Kidney capillary endothelial cell (primary cell): ENCODE results near the gene JTB.
"Not testable (repeated sequence)": the region's sequence is repeated elsewhere in the genome, so short reads cannot be mapped to it uniquely, and the experiment has no call there.

Source experiments
- DNase-seq: peaks from one replicate; pipeline ENCODE4 v3.0.0-alpha.2; 2018; ENCODE audit warnings: low spot score

The JTB gene

GRCh38 chr1:153977250-153978240 lies at the start of gene JTB:
Gene JTB (minus strand): TSS chr1:153977674. CDS start chr1:153977252, 422 bp downstream.
- no peak for DNase-seq

- no peak for DNase-seq
These were observed 42.5 kb upstream of the JTB start for GRCh38 chr1:154019940-154020339.

GRCh38 chr1:154019269-154019668 lies 41.8 kb upstream of the JTB start:
- no peak for DNase-seq

GRCh38 chr1:154014154-154014907 lies 36.9 kb upstream of the JTB start:
- no peak for DNase-seq

- not testable (repeated sequence) for DNase-seq
These were observed 35.1 kb upstream of the JTB start for GRCh38 chr1:154012543-154012942.

GRCh38 chr1:154012129-154012528 lies 34.7 kb upstream of the JTB start:
- no peak for DNase-seq

- no peak for DNase-seq
These were observed 28.7 kb upstream of the JTB start for GRCh38 chr1:154006136-154006535.

- DNase-seq, result no peak
These were observed 22.9 kb upstream of the JTB start for GRCh38 chr1:154000420-154000819.

GRCh38 chr1:153996882-153997281 lies 19.4 kb upstream of the JTB start:
- DNase-seq, result not testable (repeated sequence)

GRCh38 chr1:153995640-153996039 lies 18.2 kb upstream of the JTB start:
- no peak for DNase-seq

- no peak for DNase-seq
These were observed 17.7 kb upstream of the JTB start for GRCh38 chr1:153995202-153995601.

GRCh38 chr1:153991806-153992205 lies 14.3 kb upstream of the JTB start:
- DNase-seq, result no peak

- no peak for DNase-seq
These were observed 13.7 kb upstream of the JTB start for GRCh38 chr1:153991151-153991630.

GRCh38 chr1:153990468-153991150 lies 13.1 kb upstream of the JTB start, which contains the start of gene RPS27:
Gene RPS27 (plus strand): TSS chr1:153990762. CDS start chr1:153990797, 35 bp downstream.
- DNase-seq, result peak; percentile 97

- DNase-seq, result no peak
These were observed 10.1 kb upstream of the JTB start for GRCh38 chr1:153987621-153988020.

GRCh38 chr1:153985941-153986761 lies 8.7 kb upstream of the JTB start, which contains the start of gene RAB13:
Gene RAB13 (minus strand): TSS chr1:153986339. CDS start chr1:153986236, 103 bp downstream.
- peak; percentile 63 for DNase-seq

- DNase-seq, result no peak
These were observed 8.0 kb upstream of the JTB start for GRCh38 chr1:153985341-153985912.

GRCh38 chr1:153984123-153984894 lies 6.8 kb upstream of the JTB start:
- DNase-seq, result no peak

- DNase-seq, result not testable (repeated sequence)
These were observed 4.3 kb upstream of the JTB start for GRCh38 chr1:153981735-153982134.

GRCh38 chr1:153979091-153979490 lies 1.6 kb upstream of the JTB start:
- not testable (repeated sequence) for DNase-seq
